Right atrium auricular region (tissue), 2 donors: Measurements from ENCODE around the gene RPP30. TPM values are rescaled to one million over a fixed set of nuclear protein-coding genes. Genes with fewer than 3 reads are reported as not detected.
A peak's percentile ranks its signal among the peaks of the same experiment; 100 is the strongest.

ENCODE experiments used
- DNase-seq: peaks from one replicate; pipeline ENCODE4 v3.0.0-alpha.2; 2019; ENCODE audit warnings: low spot score
- H3K27ac ChIP-seq, 2 donors: fragments of 200-600 bp; sonication (generic); 1 replicate in 1 of 2; 2 replicates in 1 of 2; pipeline ENCODE4 v1.5.1; 2016 to 2019
- H3K27me3 ChIP-seq, 2 donors: fragments of 200-600 bp; sonication (generic); one replicate each; pipeline versions ENCODE4 v1.5.1 to v1.6.0; 2017 to 2019
- H3K36me3 ChIP-seq: fragments of 200-600 bp; sonication (generic); one replicate; pipeline ENCODE4 v1.5.1; 2016
- H3K4me1 ChIP-seq, 2 donors: fragments of 200-600 bp; sonication (generic); one replicate each; pipeline versions ENCODE4 v1.5.1 to v1.6.0; 2017 to 2019
- H3K4me3 ChIP-seq, 2 donors: fragments of 200-600 bp; sonication (generic); 1 replicate in 1 of 2; 2 replicates in 1 of 2; pipeline ENCODE4 v1.5.1; 2017 to 2019; ENCODE audit warnings: mild to moderate bottlenecking in 1 of 2, moderate library complexity in 1 of 2
- H3K9me3 ChIP-seq, 2 donors: fragments of 200-600 bp; sonication (generic); one replicate each; pipeline ENCODE4 v1.5.1; 2019
- CTCF ChIP-seq, 2 donors: fragments of 200-600 bp; sonication (generic); IDR thresholded peaks; one replicate each; pipeline ENCODE4 v1.5.1; 2019; ENCODE audit warnings: antibody characterized with exemption in 2 of 2
- total RNA-seq, 2 donors: library from RNA; depleted of rRNA; stranded (reverse); fragments of >200 nt; gene quantifications; one replicate each; pipeline ENCODE4 v1.1.0, GENCODE V29; 2016

The RPP30 gene
- 10 to 100 TPM; 23.3 to 24.6 TPM for total RNA-seq

- H3K36me3 ChIP-seq, result peaks cover 12% of the 10 kb centered on the region
- H3K27me3 ChIP-seq, result no peaks in the 10 kb centered on the region
- no peak for TF ChIP-seq CTCF (IDR thresholded peaks at IDR 0.05)
- H3K4me1 ChIP-seq, result peaks cover 0 to 19% of the 10 kb centered on the region in 2 donors
- peak; percentile 91 for DNase-seq
- peak within 1 kb of the TSS; percentile 75 to 83 for H3K27ac ChIP-seq
- H3K9me3 ChIP-seq, result peaks cover 0 to 8% of the 10 kb centered on the region in 2 donors
- peak within 1 kb of the TSS; percentile 79 to 88 for H3K4me3 ChIP-seq
These were observed at the start of gene RPP30 for GRCh38 chr10:90871766-90872647. RPP30 (plus strand) TSS chr10:90871974; CDS start chr10:90871987, 13 bp downstream.

DNA sequence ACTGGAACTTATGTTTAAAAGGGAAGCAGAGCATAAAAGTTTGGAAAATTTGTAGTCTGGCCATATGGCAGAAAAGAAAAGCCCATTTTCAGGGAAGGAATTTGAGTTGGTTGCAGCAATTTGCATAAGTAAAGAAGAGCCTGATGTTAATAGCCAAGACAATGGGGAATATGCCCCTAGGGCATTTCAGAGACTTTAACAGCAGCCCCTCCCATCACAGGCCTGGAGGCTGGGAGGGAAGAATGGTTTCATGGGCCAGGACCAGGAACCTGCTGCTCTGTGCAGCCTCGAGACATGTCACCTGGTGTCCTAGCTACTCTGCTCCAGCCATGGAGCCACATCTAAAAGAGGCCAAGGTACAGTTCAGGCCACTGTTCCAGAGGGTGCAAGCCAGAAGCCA, 49.3 kb upstream of the RPP30 start:
- Histone ChIP-seq H3K27ac (no peak overlapping the region), H3K9me3 (peaks cover 0 to 28% of the 10 kb centered on the region in 2 donors), H3K27me3 (no peaks in the 10 kb centered on the region), H3K4me1 (no peaks in the 10 kb centered on the region), H3K36me3 (no peaks in the 10 kb centered on the region), H3K4me3 (no peak overlapping the region)
- TF ChIP-seq CTCF (IDR thresholded peaks at IDR 0.05), result no peak
- DNase-seq, result no peak

GRCh38 chr10:90832111-90832510, 39.7 kb upstream of the RPP30 start:
- no peak for DNase-seq
- H3K27ac ChIP-seq, result no peak overlapping the region
- no peaks in the 10 kb centered on the region for H3K27me3 ChIP-seq
- no peaks in the 10 kb centered on the region for H3K4me1 ChIP-seq
- no peak overlapping the region for H3K4me3 ChIP-seq
- H3K9me3 ChIP-seq, result no peaks in the 10 kb centered on the region
- no peaks in the 10 kb centered on the region for H3K36me3 ChIP-seq
- TF ChIP-seq CTCF (IDR thresholded peaks at IDR 0.05), result no peak

DNA sequence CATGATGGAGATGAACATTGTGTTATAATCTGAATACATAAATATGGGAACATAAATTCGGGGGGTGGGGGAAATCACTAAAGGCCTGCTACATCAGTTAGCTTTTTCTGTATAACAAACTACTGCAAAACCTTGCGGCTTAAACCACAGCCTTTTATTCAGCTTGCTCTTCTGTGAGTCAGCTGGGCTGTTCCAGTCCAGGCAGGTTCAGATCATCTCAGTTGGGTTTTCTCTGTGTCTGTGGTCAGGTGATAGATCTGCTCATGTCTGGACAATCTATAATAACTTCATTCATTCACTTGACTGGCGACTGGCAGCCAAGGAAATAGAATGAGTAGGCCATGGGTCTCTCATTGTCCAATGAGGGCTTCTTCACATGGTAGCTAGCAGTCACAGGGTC, 37.4 kb upstream of the RPP30 start:
- DNase-seq, result no peak
- TF ChIP-seq CTCF (IDR thresholded peaks at IDR 0.05), result no peak

DNA sequence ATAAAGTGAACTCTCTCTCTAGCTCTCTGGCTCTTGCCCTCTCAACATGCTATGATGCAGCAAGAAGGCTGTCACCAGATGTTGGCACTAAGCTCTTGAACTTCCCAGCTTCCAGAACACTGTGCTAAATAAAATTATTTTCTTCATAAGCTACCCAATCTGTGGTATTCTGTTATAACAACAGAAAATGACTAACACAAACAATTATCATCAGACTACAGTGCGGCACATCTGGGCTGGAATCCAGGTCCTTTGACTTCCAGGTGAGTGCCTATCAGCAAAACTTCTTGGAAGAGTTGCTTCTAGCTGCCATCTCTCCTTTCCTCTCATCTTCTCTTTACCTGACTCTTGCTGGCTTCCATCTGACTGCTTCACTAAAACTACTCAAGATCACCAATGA, 34.3 kb upstream of the RPP30 start:
- TF ChIP-seq CTCF (IDR thresholded peaks at IDR 0.05), result no peak
- Histone ChIP-seq H3K9me3 (no peaks in the 10 kb centered on the region), H3K4me3 (no peak overlapping the region), H3K27ac (no peak overlapping the region), H3K36me3 (no peaks in the 10 kb centered on the region), H3K27me3 (no peaks in the 10 kb centered on the region), H3K4me1 (no peaks in the 10 kb centered on the region)
- no peak for DNase-seq

More for the DNA sequence above, 37.4 kb upstream of the RPP30 start:
- Histone ChIP-seq H3K4me3 (no peak overlapping the region), H3K36me3 (no peaks in the 10 kb centered on the region), H3K4me1 (no peaks in the 10 kb centered on the region), H3K27ac (no peak overlapping the region), H3K9me3 (no peaks in the 10 kb centered on the region), H3K27me3 (no peaks in the 10 kb centered on the region)
